WI38 (cell line): Measurements from ENCODE around the gene ZFYVE21.

Source experiments
- H3K4me3 ChIP-seq: 2 replicates; pipeline ENCODE4 v1.5.1; 2011; ENCODE audit warnings: low read depth, mild to moderate bottlenecking, control low read depth, low read length
- CTCF ChIP-seq: IDR thresholded peaks from 2 replicates; pipeline ENCODE4 v1.5.1; 2012; ENCODE audit warnings: low read depth, mild to moderate bottlenecking, control low read depth, low read length

ZFYVE21 gene

GRCh38 chr14:103712633-103713247 lies 2.9 kb upstream of the ZFYVE21 start:
- TF ChIP-seq CTCF: no peak
- no peak overlapping the region for H3K4me3 ChIP-seq

DNA sequence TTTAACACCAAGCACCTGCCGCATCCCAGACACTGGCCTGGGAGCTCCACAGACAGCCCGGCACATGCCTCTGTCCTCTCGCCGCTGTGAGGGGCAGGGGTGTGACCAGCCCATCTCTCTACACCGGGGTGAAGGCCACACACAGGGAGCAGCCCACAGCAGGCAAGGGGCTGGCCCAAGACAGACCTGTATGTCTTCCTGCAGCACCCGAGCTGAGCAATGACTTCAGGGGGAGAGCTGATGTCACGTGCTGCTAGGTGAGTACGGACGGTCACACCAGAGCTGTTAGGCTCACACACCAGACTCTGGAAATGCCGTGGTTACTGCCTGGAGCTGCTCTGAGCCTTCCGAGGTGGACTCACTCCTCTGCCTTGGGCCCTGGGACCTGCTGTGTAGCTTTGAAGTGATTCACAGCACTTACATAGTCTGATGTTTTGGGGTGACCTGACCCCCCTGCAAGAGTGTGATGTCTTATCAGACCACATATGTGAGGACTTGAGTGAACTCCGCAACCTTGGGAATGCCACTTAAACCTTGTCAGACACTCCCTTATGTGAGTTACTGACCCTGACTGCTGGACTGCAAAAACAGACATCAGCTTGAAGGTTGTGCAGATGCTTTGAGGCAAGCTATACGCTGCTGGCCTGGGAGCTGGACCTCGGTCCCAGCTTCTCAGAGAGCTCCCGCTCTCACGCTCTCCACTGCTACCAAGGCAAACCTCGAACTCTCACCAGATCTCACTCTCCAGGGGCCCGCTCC lies 2.1 kb upstream of the ZFYVE21 start:
- H3K4me3 ChIP-seq: no peak overlapping the region
- TF ChIP-seq CTCF: no peak

DNA sequence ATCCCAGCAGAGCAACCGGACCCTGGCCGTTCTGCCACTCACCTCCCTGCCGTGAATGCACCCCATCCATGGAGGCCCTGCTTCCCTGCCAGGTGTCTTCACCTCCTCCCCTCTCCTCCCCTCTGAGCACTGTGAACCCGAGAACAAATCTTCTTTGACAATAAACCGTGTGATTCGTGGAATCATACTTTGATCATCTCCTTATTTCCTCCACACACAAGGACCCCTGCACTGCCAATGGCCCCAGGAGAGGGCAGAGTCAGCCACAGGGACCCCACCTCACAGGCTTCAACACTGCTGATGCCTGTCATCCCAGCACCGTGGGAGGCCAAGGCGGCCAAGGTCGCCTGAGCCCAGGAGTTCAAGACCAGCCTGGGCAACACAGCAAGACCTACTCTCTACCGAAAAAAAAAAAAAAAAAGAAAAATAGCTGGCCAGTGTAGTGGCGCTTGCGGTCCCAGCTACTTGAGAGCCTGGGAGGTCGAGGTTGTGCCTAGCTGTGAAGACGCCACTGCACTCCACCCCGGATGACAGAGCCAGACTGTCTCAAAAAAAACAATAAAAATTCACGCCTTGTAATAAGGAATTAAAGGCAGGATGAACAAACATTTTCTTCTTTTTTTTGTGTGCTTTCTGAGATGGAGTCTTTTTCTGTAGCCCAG lies 1.4 kb upstream of the ZFYVE21 start:
- no peak for TF ChIP-seq CTCF

GRCh38 chr14:103716091-103716801 lies 636 bp downstream of the ZFYVE21 start:
- H3K4me3 ChIP-seq: peak overlapping the region; percentile 63
- no peak for TF ChIP-seq CTCF

More for the DNA sequence above, 1.4 kb upstream of the ZFYVE21 start:
- peak overlapping the region; percentile 61 for H3K4me3 ChIP-seq

DNA sequence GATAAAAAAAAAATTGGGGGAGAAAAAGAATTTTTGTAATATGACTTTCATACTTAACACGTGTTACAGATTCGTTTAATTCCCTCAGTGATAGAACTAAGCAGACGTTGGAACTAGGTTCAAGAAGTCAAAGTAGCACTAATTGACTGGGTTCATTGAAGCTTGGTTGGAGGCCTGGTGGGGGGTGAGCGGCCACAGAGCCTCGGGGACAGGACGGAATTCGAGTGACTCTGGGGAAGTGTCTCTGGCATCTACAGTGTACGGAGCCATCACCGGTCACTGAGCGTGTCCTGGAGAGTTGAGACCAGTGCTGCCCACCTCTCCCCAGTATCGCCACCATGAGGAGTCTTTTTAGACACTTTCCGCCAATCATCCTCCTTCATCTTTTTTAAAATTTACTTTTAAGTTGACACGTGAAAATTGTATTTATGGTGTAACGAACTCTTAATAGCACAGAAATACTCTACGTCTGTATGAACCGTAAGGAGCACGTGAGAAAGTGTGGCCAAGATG lies 1.3 kb downstream of the ZFYVE21 start:
- no peak for TF ChIP-seq CTCF
- H3K4me3 ChIP-seq: peak overlapping the region; percentile 63

GRCh38 chr14:103718572-103718971 lies 3.0 kb downstream of the ZFYVE21 start:
- TF ChIP-seq CTCF: no peak

More at GRCh38 chr14:103718572-103718971, 3.0 kb downstream of the ZFYVE21 start:
- no peak overlapping the region for H3K4me3 ChIP-seq
